ENCODE results near the gene CASKIN2. TPM values are rescaled to one million over a fixed set of nuclear protein-coding genes. Genes with fewer than 3 reads are reported as not detected.

The CASKIN2 gene, protein sequence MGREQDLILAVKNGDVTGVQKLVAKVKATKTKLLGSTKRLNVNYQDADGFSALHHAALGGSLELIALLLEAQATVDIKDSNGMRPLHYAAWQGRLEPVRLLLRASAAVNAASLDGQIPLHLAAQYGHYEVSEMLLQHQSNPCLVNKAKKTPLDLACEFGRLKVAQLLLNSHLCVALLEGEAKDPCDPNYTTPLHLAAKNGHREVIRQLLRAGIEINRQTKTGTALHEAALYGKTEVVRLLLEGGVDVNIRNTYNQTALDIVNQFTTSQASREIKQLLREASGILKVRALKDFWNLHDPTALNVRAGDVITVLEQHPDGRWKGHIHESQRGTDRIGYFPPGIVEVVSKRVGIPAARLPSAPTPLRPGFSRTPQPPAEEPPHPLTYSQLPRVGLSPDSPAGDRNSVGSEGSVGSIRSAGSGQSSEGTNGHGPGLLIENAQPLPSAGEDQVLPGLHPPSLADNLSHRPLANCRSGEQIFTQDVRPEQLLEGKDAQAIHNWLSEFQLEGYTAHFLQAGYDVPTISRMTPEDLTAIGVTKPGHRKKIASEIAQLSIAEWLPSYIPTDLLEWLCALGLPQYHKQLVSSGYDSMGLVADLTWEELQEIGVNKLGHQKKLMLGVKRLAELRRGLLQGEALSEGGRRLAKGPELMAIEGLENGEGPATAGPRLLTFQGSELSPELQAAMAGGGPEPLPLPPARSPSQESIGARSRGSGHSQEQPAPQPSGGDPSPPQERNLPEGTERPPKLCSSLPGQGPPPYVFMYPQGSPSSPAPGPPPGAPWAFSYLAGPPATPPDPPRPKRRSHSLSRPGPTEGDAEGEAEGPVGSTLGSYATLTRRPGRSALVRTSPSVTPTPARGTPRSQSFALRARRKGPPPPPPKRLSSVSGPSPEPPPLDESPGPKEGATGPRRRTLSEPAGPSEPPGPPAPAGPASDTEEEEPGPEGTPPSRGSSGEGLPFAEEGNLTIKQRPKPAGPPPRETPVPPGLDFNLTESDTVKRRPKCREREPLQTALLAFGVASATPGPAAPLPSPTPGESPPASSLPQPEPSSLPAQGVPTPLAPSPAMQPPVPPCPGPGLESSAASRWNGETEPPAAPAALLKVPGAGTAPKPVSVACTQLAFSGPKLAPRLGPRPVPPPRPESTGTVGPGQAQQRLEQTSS (N-terminal part only)
- total RNA-seq = 11.1 TPM
- polyA plus RNA-seq = 29.1 TPM

GRCh38 chr17:75515496-75516254 is at the start of gene CASKIN2:
CASKIN2 (minus strand) TSS chr17:75515537; CDS start chr17:75513804, 1,733 bp downstream.
- WGBS = under 1% methylated on average over 76 of the region's 78 CpGs
- Histone ChIP-seq H3K4me1 (ENCODE audit: insufficient read depth) (no peaks in the 10 kb centered on the region), H3K36me3 (ENCODE audit: insufficient read depth) (no peaks in the 10 kb centered on the region), H3K27ac (ENCODE audit: low read depth) (peak within 1 kb of the TSS; percentile 76), H3K4me3 (ENCODE audit: low read depth, low read length) (peak within 1 kb of the TSS; percentile 85)
- peak; percentile 74 for DNase-seq (ENCODE audit: extremely low spot score)

DNA sequence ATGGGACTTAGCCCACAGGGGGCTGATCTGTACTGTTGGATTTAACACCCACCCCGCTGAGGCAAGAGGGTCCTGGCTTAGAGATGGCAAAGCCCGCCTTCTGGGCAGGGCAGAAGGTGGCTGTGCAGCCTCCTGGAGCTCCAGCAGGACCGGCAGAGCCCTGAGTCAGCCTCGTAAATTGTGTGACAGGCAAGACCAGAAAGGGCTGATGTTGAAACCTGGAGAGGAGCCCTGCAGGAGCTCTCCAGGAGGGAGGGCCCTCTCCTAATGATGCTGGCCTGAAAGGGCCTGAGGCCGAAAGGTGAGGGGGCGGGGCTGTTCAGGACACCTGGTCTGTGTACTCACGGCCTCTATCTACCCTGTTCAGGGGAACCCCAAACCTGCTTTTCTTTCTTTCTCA is 49.7 kb upstream of the CASKIN2 start:
- H3K4me1 ChIP-seq (ENCODE audit: insufficient read depth) = no peaks in the 10 kb centered on the region
- WGBS = 75% methylated on average over 7 of the region's 7 CpGs

DNA sequence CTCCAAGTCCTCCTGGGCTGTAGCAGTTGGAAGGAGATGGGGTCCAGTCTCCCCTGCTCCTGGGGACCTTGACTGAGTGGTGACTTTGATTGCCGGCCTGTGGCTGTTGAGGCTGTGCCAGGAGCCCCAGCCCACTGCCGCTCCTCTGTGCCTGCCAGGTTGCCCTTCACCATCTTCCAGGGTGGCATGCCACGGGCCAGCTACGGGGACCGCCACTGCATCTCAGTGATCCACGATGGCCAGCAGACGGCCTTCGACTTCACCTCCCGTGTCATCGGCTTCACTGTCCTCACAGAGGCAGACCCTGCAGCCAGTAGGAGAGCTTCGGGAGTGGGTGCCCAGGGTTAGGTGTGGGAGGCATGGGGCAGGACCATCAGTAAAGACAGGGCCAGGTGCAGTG is 48.9 kb upstream of the CASKIN2 start:
- Histone ChIP-seq H3K4me1 (ENCODE audit: insufficient read depth) (no peaks in the 10 kb centered on the region), H3K4me3 (ENCODE audit: low read depth, low read length) (no peak overlapping the region), H3K36me3 (ENCODE audit: insufficient read depth) (no peaks in the 10 kb centered on the region), H3K27ac (ENCODE audit: low read depth) (no peak overlapping the region)
- WGBS = 95% methylated on average over 11 of the region's 11 CpGs
- no peak for DNase-seq (ENCODE audit: extremely low spot score)

More for the DNA sequence above, 49.7 kb upstream of the CASKIN2 start:
- Histone ChIP-seq H3K27ac (ENCODE audit: low read depth) (no peak overlapping the region), H3K4me3 (ENCODE audit: low read depth, low read length) (no peak overlapping the region), H3K36me3 (ENCODE audit: insufficient read depth) (no peaks in the 10 kb centered on the region)
- no peak for DNase-seq (ENCODE audit: extremely low spot score)

GRCh38 chr17:75563063-75563758 is 47.9 kb upstream of the CASKIN2 start:
- no peak overlapping the region for H3K4me3 ChIP-seq (ENCODE audit: low read depth, low read length)
- H3K4me1 ChIP-seq (ENCODE audit: insufficient read depth) = no peaks in the 10 kb centered on the region
- H3K27ac ChIP-seq (ENCODE audit: low read depth) = no peak overlapping the region
- no peaks in the 10 kb centered on the region for H3K36me3 ChIP-seq (ENCODE audit: insufficient read depth)
- 85% methylated on average over 28 of the region's 28 CpGs for WGBS
- DNase-seq (ENCODE audit: extremely low spot score) = no peak

DNA sequence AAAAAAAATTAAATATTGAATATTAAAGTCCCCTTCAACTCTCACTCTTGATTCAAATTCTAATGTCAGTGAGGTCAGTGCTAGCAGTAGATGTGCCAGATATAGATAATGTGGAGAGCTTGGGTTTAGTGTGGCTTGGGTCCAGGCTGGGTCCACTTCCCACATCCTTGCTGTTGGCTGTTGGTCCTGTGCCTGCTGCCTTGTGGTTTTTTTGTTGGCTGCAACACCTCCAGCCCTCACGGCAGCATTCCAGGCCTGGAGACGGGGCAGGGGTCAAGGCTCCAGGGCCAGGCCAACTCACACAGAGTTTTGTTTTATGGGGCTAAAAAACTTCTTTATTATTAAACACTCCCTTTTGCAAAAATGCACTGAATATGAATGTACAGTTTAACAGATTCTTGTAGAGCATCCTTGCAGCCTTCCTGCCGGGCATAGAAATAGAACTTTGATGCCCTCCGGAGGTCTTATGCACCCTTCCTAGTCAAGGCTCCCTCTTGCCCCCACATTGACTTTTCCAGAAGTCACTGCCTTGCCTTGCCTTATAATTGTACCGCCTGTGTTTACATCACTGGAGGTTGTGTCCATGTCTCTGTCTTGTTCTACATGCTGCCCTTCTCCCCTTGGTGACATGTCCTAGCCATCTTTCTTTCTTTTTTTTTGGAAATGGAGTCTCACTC is 46.7 kb upstream of the CASKIN2 start:
- no peaks in the 10 kb centered on the region for H3K36me3 ChIP-seq (ENCODE audit: insufficient read depth)
- DNase-seq (ENCODE audit: extremely low spot score) = no peak
- H3K4me3 ChIP-seq (ENCODE audit: low read depth, low read length) = no peak overlapping the region
- H3K4me1 ChIP-seq (ENCODE audit: insufficient read depth) = no peaks in the 10 kb centered on the region
- no peak overlapping the region for H3K27ac ChIP-seq (ENCODE audit: low read depth)
- WGBS = 65% methylated on average over 5 of the region's 5 CpGs

DNA sequence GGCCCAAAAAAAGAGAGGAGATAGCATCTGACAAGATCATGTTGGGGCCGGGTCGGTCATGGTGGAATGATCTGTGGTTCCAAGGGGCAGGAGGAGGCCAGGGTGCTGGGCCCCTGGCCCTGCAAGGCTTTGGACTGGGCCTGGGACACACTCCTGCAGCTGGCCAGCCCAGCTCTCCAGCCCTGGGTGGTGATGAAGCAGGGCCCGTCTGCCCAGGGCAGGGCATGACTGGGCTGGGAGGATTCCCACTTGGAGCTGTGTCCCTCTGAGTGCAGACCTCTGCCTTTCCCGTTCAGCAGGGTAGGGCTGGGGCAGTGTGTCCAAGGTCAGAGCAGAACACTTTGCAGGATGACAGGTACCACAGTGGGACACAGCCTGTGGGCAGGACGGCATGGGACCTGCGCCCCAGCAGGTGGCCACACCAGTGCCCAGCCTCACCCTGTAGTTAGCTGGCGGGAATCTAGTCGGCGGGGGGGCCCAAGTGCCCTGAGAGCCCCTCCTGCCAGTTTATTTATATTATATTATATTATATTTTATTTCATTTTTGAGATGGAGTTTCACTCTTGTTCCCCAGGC is 44.7 kb upstream of the CASKIN2 start:
- Histone ChIP-seq H3K36me3 (ENCODE audit: insufficient read depth) (no peaks in the 10 kb centered on the region), H3K4me3 (ENCODE audit: low read depth, low read length) (no peak overlapping the region), H3K4me1 (ENCODE audit: insufficient read depth) (no peaks in the 10 kb centered on the region), H3K27ac (ENCODE audit: low read depth) (no peak overlapping the region)
- 82% methylated on average over 9 of the region's 9 CpGs for WGBS
- DNase-seq (ENCODE audit: extremely low spot score) = no peak

- DNase-seq (ENCODE audit: extremely low spot score) = no peak
- no peaks in the 10 kb centered on the region for H3K4me1 ChIP-seq (ENCODE audit: insufficient read depth)
- H3K36me3 ChIP-seq (ENCODE audit: insufficient read depth) = no peaks in the 10 kb centered on the region
- WGBS = 73% methylated on average over 34 of the region's 38 CpGs
- H3K4me3 ChIP-seq (ENCODE audit: low read depth, low read length) = no peak overlapping the region
- H3K27ac ChIP-seq (ENCODE audit: low read depth) = no peak overlapping the region
Measured at GRCh38 chr17:75558666-75559530, 43.6 kb upstream of the CASKIN2 start.

GRCh38 chr17:75557852-75558665 is 42.7 kb upstream of the CASKIN2 start:
- DNase-seq (ENCODE audit: extremely low spot score) = no peak
- H3K27ac ChIP-seq (ENCODE audit: low read depth) = no peak overlapping the region
- H3K36me3 ChIP-seq (ENCODE audit: insufficient read depth) = no peaks in the 10 kb centered on the region
- H3K4me1 ChIP-seq (ENCODE audit: insufficient read depth) = no peaks in the 10 kb centered on the region
- H3K4me3 ChIP-seq (ENCODE audit: low read depth, low read length) = no peak overlapping the region
- 88% methylated on average over 18 of the region's 18 CpGs for WGBS

- no peak for DNase-seq (ENCODE audit: extremely low spot score)
- Histone ChIP-seq H3K36me3 (ENCODE audit: insufficient read depth) (no peaks in the 10 kb centered on the region), H3K4me1 (ENCODE audit: insufficient read depth) (no peaks in the 10 kb centered on the region), H3K27ac (ENCODE audit: low read depth) (no peak overlapping the region), H3K4me3 (ENCODE audit: low read depth, low read length) (no peak overlapping the region)
- WGBS = 41% methylated on average over 15 of the region's 15 CpGs
Measured at GRCh38 chr17:75557075-75557851, 41.9 kb upstream of the CASKIN2 start.

DNA sequence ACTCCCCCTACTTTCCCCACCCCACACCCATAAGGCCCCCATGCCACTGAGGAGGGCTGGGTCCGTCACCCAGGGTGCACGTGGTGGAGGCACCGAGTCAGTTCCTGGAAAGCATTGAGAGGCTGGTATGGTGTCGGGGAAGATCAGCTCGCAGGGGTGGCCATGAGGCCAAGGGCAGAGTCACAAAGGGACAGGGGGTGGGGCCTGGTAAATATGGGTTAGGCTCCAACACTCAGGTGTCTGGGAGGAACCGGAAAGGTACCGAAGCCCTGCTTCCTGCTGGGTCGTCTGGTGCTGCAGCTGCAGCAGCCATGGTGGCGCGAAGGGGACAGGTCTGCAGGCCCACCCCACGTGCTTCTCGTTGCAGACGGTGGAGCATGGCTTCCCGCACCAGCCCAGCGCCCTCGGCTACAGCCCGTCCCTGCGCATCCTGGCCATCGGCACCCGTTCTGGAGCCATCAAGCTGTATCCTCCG is 40.4 kb upstream of the CASKIN2 start:
- Histone ChIP-seq H3K4me3 (ENCODE audit: low read depth, low read length) (no peak overlapping the region), H3K36me3 (ENCODE audit: insufficient read depth) (no peaks in the 10 kb centered on the region)
- 95% methylated on average over 21 of the region's 21 CpGs for WGBS

More for the DNA sequence above, 40.4 kb upstream of the CASKIN2 start:
- no peak for DNase-seq (ENCODE audit: extremely low spot score)
- Histone ChIP-seq H3K4me1 (ENCODE audit: insufficient read depth) (no peaks in the 10 kb centered on the region), H3K27ac (ENCODE audit: low read depth) (no peak overlapping the region)
